ENCODE data around the gene UNC13B.

Gene UNC13B

GRCh38 chr9:35395076-35395705 lies 233.4 kb downstream of the UNC13B start:
- CTCF ChIA-PET: no interaction called here
- no peak overlapping the region for H3K4me3 ChIP-seq (ENCODE audit: control insufficient read depth in 1 of 7, extremely low read depth in 1 of 7, insufficient read depth in 4 of 7, low read depth in 2 of 7, low read length in 6 of 7)
- POLR2A ChIA-PET: no interaction called here
- WGBS (ENCODE audit: insufficient coverage): 100% methylated on average over 3 of the region's 4 CpGs
- H3K4me1 ChIP-seq (ENCODE audit: control extremely low read depth in 1 of 4, control insufficient read depth in 4 of 4, insufficient read depth in 4 of 4, low read length in 3 of 4): no peaks in the 10 kb centered on the region
- H3K27me3 ChIP-seq (replicated peaks in 2 of 5; ENCODE audit: control insufficient read depth in 4 of 5, insufficient read depth in 5 of 5, low read length in 4 of 5): no peaks in the 10 kb centered on the region
- H3K36me3 ChIP-seq (ENCODE audit: control insufficient read depth in 4 of 4, insufficient read depth in 4 of 4, low read length in 3 of 4): peaks cover 0 to 17% (median 2%) of the 10 kb centered on the region in 4 experiments
- DNase-seq: no peak
- H3K27ac ChIP-seq (ENCODE audit: insufficient read depth in 1 of 2, low read depth in 1 of 2, low read length in 2 of 2, poor library complexity in 1 of 2, severe bottlenecking in 2 of 2): no peak overlapping the region
- no peaks in the 10 kb centered on the region for H3K9me3 ChIP-seq (ENCODE audit: control extremely low read depth in 1 of 5, control insufficient read depth in 4 of 5, insufficient read depth in 2 of 5, low read depth in 1 of 5, low read length in 4 of 5)

DNA sequence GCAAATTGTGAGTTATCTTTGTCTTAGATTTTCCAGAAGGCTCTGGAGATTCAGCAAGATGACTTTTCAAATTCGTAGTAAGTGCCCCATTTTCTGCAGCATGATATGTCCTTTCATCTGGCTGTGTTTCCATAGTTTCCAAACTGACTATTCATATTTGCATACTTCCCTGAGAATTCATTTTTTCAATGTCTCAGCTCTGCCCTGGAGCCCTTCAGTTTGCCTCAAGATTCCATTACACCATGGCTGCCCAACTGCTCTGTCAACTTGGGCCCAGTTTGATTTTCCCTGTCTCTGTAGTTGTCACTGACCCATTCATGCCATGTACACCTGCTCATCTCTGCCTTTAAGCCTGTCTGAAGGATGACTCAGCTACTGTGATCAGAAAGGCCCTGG lies 233.9 kb downstream of the UNC13B start:
- H3K36me3 ChIP-seq (ENCODE audit: control insufficient read depth in 4 of 4, insufficient read depth in 4 of 4, low read length in 3 of 4): peaks cover 0 to 19% (median 2%) of the 10 kb centered on the region in 4 experiments
- WGBS (ENCODE audit: insufficient coverage): 100% methylated on average over 1 of the region's 1 CpG
- CTCF ChIA-PET: no interaction called here

GRCh38 chr9:35396560-35397215 lies 234.9 kb downstream of the UNC13B start:
- no peak overlapping the region for H3K4me3 ChIP-seq (ENCODE audit: control insufficient read depth in 1 of 7, extremely low read depth in 1 of 7, insufficient read depth in 4 of 7, low read depth in 2 of 7, low read length in 6 of 7)
- no peak overlapping the region for H3K27ac ChIP-seq (ENCODE audit: insufficient read depth in 1 of 2, low read depth in 1 of 2, low read length in 2 of 2, poor library complexity in 1 of 2, severe bottlenecking in 2 of 2)
- H3K36me3 ChIP-seq (ENCODE audit: control insufficient read depth in 4 of 4, insufficient read depth in 4 of 4, low read length in 3 of 4): peaks cover 0 to 17% (median 2%) of the 10 kb centered on the region in 4 experiments
- H3K9me3 ChIP-seq (ENCODE audit: control extremely low read depth in 1 of 5, control insufficient read depth in 4 of 5, insufficient read depth in 2 of 5, low read depth in 1 of 5, low read length in 4 of 5): no peaks in the 10 kb centered on the region
- ChIA-PET CTCF (interaction anchor here (1.2 kb wide), 1 partner anchor 49 kb away, joined by 3 read pairs; no protein-coding TSS in a partner anchor), POLR2A (no interaction called here)
- no peaks in the 10 kb centered on the region for H3K4me1 ChIP-seq (ENCODE audit: control extremely low read depth in 1 of 4, control insufficient read depth in 4 of 4, insufficient read depth in 4 of 4, low read length in 3 of 4)
- no peak for DNase-seq
- no peaks in the 10 kb centered on the region for H3K27me3 ChIP-seq (replicated peaks in 2 of 5; ENCODE audit: control insufficient read depth in 4 of 5, insufficient read depth in 5 of 5, low read length in 4 of 5)
- 99% methylated on average over 10 of the region's 10 CpGs for WGBS (ENCODE audit: insufficient coverage)

More for the DNA sequence above, 233.9 kb downstream of the UNC13B start:
- Histone ChIP-seq H3K9me3 (ENCODE audit: control extremely low read depth in 1 of 5, control insufficient read depth in 4 of 5, insufficient read depth in 2 of 5, low read depth in 1 of 5, low read length in 4 of 5) (no peaks in the 10 kb centered on the region), H3K4me1 (ENCODE audit: control extremely low read depth in 1 of 4, control insufficient read depth in 4 of 4, insufficient read depth in 4 of 4, low read length in 3 of 4) (no peaks in the 10 kb centered on the region), H3K4me3 (ENCODE audit: control insufficient read depth in 1 of 7, extremely low read depth in 1 of 7, insufficient read depth in 4 of 7, low read depth in 2 of 7, low read length in 6 of 7) (no peak overlapping the region), H3K27me3 (replicated peaks in 2 of 5; ENCODE audit: control insufficient read depth in 4 of 5, insufficient read depth in 5 of 5, low read length in 4 of 5) (no peaks in the 10 kb centered on the region), H3K27ac (ENCODE audit: insufficient read depth in 1 of 2, low read depth in 1 of 2, low read length in 2 of 2, poor library complexity in 1 of 2, severe bottlenecking in 2 of 2) (no peak overlapping the region)
- POLR2A ChIA-PET: no interaction called here
- no peak for DNase-seq

- CTCF ChIA-PET: interaction anchor here (0.8 to 1.3 kb wide), 3 partner anchors 11 to 49 kb away, joined by 3 to 7 read pairs (median 3); no protein-coding TSS in a partner anchor
- WGBS (ENCODE audit: insufficient coverage): 100% methylated on average over 1 of the region's 3 CpGs
- POLR2A ChIA-PET: no interaction called here
- no peak overlapping the region for H3K4me3 ChIP-seq (ENCODE audit: control insufficient read depth in 1 of 7, extremely low read depth in 1 of 7, insufficient read depth in 4 of 7, low read depth in 2 of 7, low read length in 6 of 7)
- no peaks in the 10 kb centered on the region for H3K27me3 ChIP-seq (replicated peaks in 2 of 5; ENCODE audit: control insufficient read depth in 4 of 5, insufficient read depth in 5 of 5, low read length in 4 of 5)
- no peaks in the 10 kb centered on the region for H3K4me1 ChIP-seq (ENCODE audit: control extremely low read depth in 1 of 4, control insufficient read depth in 4 of 4, insufficient read depth in 4 of 4, low read length in 3 of 4)
- no peak for DNase-seq
- H3K27ac ChIP-seq (ENCODE audit: insufficient read depth in 1 of 2, low read depth in 1 of 2, low read length in 2 of 2, poor library complexity in 1 of 2, severe bottlenecking in 2 of 2): no peak overlapping the region
- H3K36me3 ChIP-seq (ENCODE audit: control insufficient read depth in 4 of 4, insufficient read depth in 4 of 4, low read length in 3 of 4): peaks cover 0 to 17% (median 2%) of the 10 kb centered on the region in 4 experiments
- H3K9me3 ChIP-seq (ENCODE audit: control extremely low read depth in 1 of 5, control insufficient read depth in 4 of 5, insufficient read depth in 2 of 5, low read depth in 1 of 5, low read length in 4 of 5): no peaks in the 10 kb centered on the region
Observed at GRCh38 chr9:35397216-35397698, 235.4 kb downstream of the UNC13B start.

GRCh38 chr9:35397923-35398322 lies 236.1 kb downstream of the UNC13B start:
- Histone ChIP-seq H3K4me1 (ENCODE audit: control extremely low read depth in 1 of 4, control insufficient read depth in 4 of 4, insufficient read depth in 4 of 4, low read length in 3 of 4) (no peaks in the 10 kb centered on the region), H3K9me3 (ENCODE audit: control extremely low read depth in 1 of 5, control insufficient read depth in 4 of 5, insufficient read depth in 2 of 5, low read depth in 1 of 5, low read length in 4 of 5) (no peaks in the 10 kb centered on the region), H3K36me3 (ENCODE audit: control insufficient read depth in 4 of 4, insufficient read depth in 4 of 4, low read length in 3 of 4) (peaks cover 0 to 17% (median 2%) of the 10 kb centered on the region in 4 experiments), H3K27me3 (replicated peaks in 2 of 5; ENCODE audit: control insufficient read depth in 4 of 5, insufficient read depth in 5 of 5, low read length in 4 of 5) (no peaks in the 10 kb centered on the region), H3K27ac (ENCODE audit: insufficient read depth in 1 of 2, low read depth in 1 of 2, low read length in 2 of 2, poor library complexity in 1 of 2, severe bottlenecking in 2 of 2) (no peak overlapping the region), H3K4me3 (ENCODE audit: control insufficient read depth in 1 of 7, extremely low read depth in 1 of 7, insufficient read depth in 4 of 7, low read depth in 2 of 7, low read length in 6 of 7) (no peak overlapping the region)
- 100% methylated on average over 1 of the region's 1 CpG for WGBS (ENCODE audit: insufficient coverage)
- CTCF ChIA-PET: interaction anchor here (0.8 to 1.3 kb wide), 4 partner anchors 11 to 50 kb away, joined by 3 to 7 read pairs (median 3); no protein-coding TSS in a partner anchor
- POLR2A ChIA-PET: no interaction called here
- DNase-seq: no peak

DNA sequence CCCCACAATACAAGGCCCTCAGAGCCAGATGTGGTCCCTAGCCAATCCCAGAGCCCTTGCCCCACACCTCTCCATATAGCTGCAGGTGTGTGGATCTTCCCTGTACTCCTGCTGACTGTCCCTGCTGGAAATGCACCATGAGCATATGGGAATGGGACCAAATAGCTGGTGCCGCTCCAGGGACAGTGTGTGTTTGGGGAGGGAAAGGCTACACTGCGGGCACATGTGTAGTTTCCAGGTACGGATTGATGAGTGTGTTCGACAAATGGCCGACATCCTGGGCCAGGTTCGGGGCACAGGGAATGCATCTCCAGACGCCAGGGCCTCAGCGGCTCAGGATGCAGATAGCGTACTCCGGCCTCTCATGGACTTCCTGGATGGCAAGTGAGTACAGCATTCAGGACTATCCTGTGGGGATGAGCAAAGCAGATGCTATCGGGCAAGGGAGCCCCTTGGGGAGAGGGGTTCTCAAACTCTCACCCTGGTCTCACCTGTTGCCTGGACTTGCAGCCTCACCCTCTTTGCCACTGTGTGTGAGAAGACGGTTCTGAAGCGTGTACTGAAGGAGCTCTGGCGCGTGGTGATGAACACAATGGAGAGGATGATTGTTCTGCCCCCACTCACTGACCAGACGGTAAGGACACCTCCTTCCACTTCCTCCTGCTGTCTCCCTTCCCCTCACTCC lies 237.0 kb downstream of the UNC13B start:
- CTCF ChIA-PET: interaction anchor here (1.0 to 1.3 kb wide), 2 partner anchors 26 to 29 kb away, joined by 3 to 7 read pairs; no protein-coding TSS in a partner anchor
- no peaks in the 10 kb centered on the region for H3K27me3 ChIP-seq (replicated peaks in 2 of 5; ENCODE audit: control insufficient read depth in 4 of 5, insufficient read depth in 5 of 5, low read length in 4 of 5)
- WGBS (ENCODE audit: insufficient coverage): 97% methylated on average over 16 of the region's 16 CpGs
- H3K27ac ChIP-seq (ENCODE audit: insufficient read depth in 1 of 2, low read depth in 1 of 2, low read length in 2 of 2, poor library complexity in 1 of 2, severe bottlenecking in 2 of 2): no peak overlapping the region
- H3K4me1 ChIP-seq (ENCODE audit: control extremely low read depth in 1 of 4, control insufficient read depth in 4 of 4, insufficient read depth in 4 of 4, low read length in 3 of 4): no peaks in the 10 kb centered on the region
- no peak overlapping the region for H3K4me3 ChIP-seq (ENCODE audit: control insufficient read depth in 1 of 7, extremely low read depth in 1 of 7, insufficient read depth in 4 of 7, low read depth in 2 of 7, low read length in 6 of 7)
- DNase-seq: no peak
- peaks cover 0 to 17% (median 3%) of the 10 kb centered on the region in 4 experiments for H3K36me3 ChIP-seq (ENCODE audit: control insufficient read depth in 4 of 4, insufficient read depth in 4 of 4, low read length in 3 of 4)
- POLR2A ChIA-PET: no interaction called here
- H3K9me3 ChIP-seq (ENCODE audit: control extremely low read depth in 1 of 5, control insufficient read depth in 4 of 5, insufficient read depth in 2 of 5, low read depth in 1 of 5, low read length in 4 of 5): no peaks in the 10 kb centered on the region

- ChIA-PET POLR2A (no interaction called here), CTCF (no interaction called here)
- peaks cover 0 to 6% (median 2%) of the 10 kb centered on the region in 4 experiments for H3K4me1 ChIP-seq (ENCODE audit: control extremely low read depth in 1 of 4, control insufficient read depth in 4 of 4, insufficient read depth in 4 of 4, low read length in 3 of 4)
- 100% methylated on average over 2 of the region's 3 CpGs for WGBS (ENCODE audit: insufficient coverage)
- H3K9me3 ChIP-seq (ENCODE audit: control extremely low read depth in 1 of 5, control insufficient read depth in 4 of 5, insufficient read depth in 2 of 5, low read depth in 1 of 5, low read length in 4 of 5): no peaks in the 10 kb centered on the region
- no peak overlapping the region for H3K27ac ChIP-seq (ENCODE audit: insufficient read depth in 1 of 2, low read depth in 1 of 2, low read length in 2 of 2, poor library complexity in 1 of 2, severe bottlenecking in 2 of 2)
- H3K36me3 ChIP-seq (ENCODE audit: control insufficient read depth in 4 of 4, insufficient read depth in 4 of 4, low read length in 3 of 4): peaks cover 0 to 3% (median 2%) of the 10 kb centered on the region in 4 experiments
- DNase-seq: no peak
- H3K27me3 ChIP-seq (replicated peaks in 2 of 5; ENCODE audit: control insufficient read depth in 4 of 5, insufficient read depth in 5 of 5, low read length in 4 of 5): no peaks in the 10 kb centered on the region
- no peak overlapping the region for H3K4me3 ChIP-seq (ENCODE audit: control insufficient read depth in 1 of 7, extremely low read depth in 1 of 7, insufficient read depth in 4 of 7, low read depth in 2 of 7, low read length in 6 of 7)
Observed at GRCh38 chr9:35404865-35405264, 243.1 kb downstream of the UNC13B start.

Measured in common myeloid progenitor, CD34-positive (primary cell).